ENCODE results near the gene KXD1. TPM values are rescaled to one million over a fixed set of nuclear protein-coding genes. Genes with fewer than 3 reads are reported as not detected.

KXD1 gene
- total RNA-seq, 1 donor from 2014 or later = 68.3 TPM

GRCh38 chr19:18587561-18587960 is 29.9 kb downstream of the KXD1 start:
- DNase-seq (no peak), ATAC-seq (no peak)
- peaks cover 15% of the 10 kb centered on the region for H3K36me3 ChIP-seq
- peaks cover 20% of the 10 kb centered on the region for H3K4me1 ChIP-seq
- H3K27ac ChIP-seq = no peak overlapping the region
- intact Hi-C loops (cut with DNase I) = no loop called here
- H3K27me3 ChIP-seq = no peaks in the 10 kb centered on the region
- no peak overlapping the region for H3K4me3 ChIP-seq
- no peak for TF ChIP-seq CTCF (IDR thresholded peaks at IDR 0.05)
- H3K9me3 ChIP-seq = no peaks in the 10 kb centered on the region

DNA sequence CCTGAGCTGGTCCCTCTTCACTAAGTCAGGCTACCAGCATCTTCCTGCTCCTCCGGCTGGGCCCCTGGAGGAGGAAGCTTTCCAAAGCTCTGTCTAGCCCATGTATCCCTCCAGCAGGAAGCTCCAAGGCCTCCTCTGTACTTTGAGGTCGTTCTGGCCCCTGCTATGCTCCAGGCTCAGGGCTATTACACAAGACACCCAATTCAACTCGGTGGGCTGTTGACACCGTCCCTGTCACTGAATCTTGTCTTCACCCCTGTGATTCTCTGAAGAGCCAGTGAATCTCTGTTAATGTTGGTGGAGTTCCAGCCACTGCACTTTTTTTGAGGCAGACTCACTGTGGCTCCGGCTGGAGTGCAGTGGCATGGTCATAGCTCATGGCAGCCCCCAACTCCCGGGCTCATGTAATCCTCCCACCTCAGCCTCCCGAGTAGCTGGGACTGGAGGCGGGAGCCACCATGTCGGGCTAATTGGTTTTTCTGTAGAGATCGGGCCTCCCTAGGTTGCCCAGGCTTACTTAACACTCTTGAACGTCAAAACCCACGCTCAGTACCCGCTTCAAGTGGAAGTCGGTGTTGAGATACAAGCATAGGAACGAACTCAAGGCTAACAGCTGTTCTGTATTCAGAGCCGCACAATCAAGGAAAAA is 30.4 kb downstream of the KXD1 start:
- intact Hi-C loops (cut with DNase I) = no loop called here
- DNase-seq (no peak), ATAC-seq (no peak)
- H3K4me1 ChIP-seq = peaks cover 20% of the 10 kb centered on the region
- no peaks in the 10 kb centered on the region for H3K9me3 ChIP-seq
- no peaks in the 10 kb centered on the region for H3K27me3 ChIP-seq
- H3K27ac ChIP-seq = peak overlapping the region; percentile 90
- H3K36me3 ChIP-seq = peaks cover 15% of the 10 kb centered on the region
- no peak for TF ChIP-seq CTCF (IDR thresholded peaks at IDR 0.05)
- peak overlapping the region; percentile 88 for H3K4me3 ChIP-seq

- ATAC-seq (peak; percentile 94), DNase-seq (peak; percentile 92)
- intact Hi-C loops (cut with DNase I) = no loop called here
- Histone ChIP-seq H3K4me3 (peak within 1 kb of the TSS; percentile 88), H3K9me3 (no peaks in the 10 kb centered on the region), H3K27me3 (no peaks in the 10 kb centered on the region), H3K27ac (peak within 1 kb of the TSS; percentile 90), H3K4me1 (peaks cover 20% of the 10 kb centered on the region), H3K36me3 (peaks cover 15% of the 10 kb centered on the region)
- TF ChIP-seq CTCF (IDR thresholded peaks at IDR 0.05) = peak; percentile 94
Measured at GRCh38 chr19:18588611-18589379, 31.1 kb downstream of the KXD1 start, which contains the start of gene REX1BD. Gene REX1BD (plus strand): TSS chr19:18588798. CDS start chr19:18588802, 4 bp downstream.

GRCh38 chr19:18589380-18590272 is 32.0 kb downstream of the KXD1 start:
- Histone ChIP-seq H3K4me3 (peak overlapping the region; percentile 88), H3K27me3 (no peaks in the 10 kb centered on the region), H3K4me1 (peaks cover 23% of the 10 kb centered on the region), H3K9me3 (no peaks in the 10 kb centered on the region), H3K36me3 (peaks cover 15% of the 10 kb centered on the region), H3K27ac (peak overlapping the region; percentile 90)
- ATAC-seq (peak; percentile 77), DNase-seq (peak; percentile 90)
- no peak for TF ChIP-seq CTCF (IDR thresholded peaks at IDR 0.05)
- intact Hi-C loops (cut with DNase I) = loop anchor here (10.0 kb wide), 1 partner anchor 265 kb away; no protein-coding TSS in a partner anchor
